Ureter (tissue), 1 donor: ENCODE results near the gene SUGP2. TPM values are rescaled to one million over a fixed set of nuclear protein-coding genes. Genes with fewer than 3 reads are reported as not detected.

Experiments
- DNase-seq: peaks from one replicate; pipeline ENCODE4 v3.0.0-alpha.2; 2020; ENCODE audit warnings: low spot score
- total RNA-seq: library from RNA; stranded (reverse); gene quantifications from one replicate; pipeline ENCODE4 v1.2.4, GENCODE V29; 2023
- donor health status: DM: yes; HTN: yes; CAD: no.

Gene SUGP2
- total RNA-seq, 1 donor from 2014 or later = 99.6 TPM

- DNase-seq = no peak
Measured at GRCh38 chr19:18951721-18952281, 81.5 kb downstream of the SUGP2 start.

DNA sequence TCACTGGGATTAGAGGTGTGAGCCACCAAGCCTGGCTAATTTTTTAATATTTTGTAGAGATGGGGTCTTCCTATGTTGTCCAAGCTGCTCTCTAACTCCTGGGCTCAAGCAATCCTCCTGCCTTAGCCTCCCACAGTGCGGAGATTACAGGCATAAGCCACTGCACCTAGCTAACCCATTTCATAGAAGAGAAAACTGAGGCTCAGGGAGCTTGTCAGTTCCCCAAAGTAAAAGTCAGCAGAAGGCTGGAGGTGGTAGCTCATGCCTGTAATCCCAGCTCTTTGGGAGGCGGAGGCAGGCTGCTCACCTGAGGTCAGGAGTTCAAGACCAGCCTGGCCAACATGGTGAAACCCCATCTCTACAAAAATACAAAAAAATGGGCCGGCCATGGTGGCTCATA, 83.5 kb downstream of the SUGP2 start:
- no peak for DNase-seq

DNA sequence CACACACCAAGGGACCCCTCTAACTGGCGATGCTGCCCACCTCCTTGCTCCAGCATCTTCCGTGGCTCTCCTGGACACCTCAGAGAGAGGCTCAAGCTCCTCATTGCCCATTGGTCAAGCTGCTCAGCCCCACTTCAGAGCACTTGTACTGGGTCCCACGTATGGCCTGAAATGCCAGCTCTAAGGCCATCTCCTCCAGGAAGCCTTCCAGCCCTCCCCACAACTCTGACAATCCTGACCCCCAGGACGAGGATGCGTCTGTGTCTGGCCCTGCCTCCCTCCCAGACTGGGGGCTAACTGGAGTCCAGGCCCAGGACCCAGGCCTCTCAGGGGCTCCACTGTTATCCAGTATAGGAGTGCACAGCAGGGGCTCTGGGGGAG, 84.4 kb downstream of the SUGP2 start:
- DNase-seq = no peak

DNA sequence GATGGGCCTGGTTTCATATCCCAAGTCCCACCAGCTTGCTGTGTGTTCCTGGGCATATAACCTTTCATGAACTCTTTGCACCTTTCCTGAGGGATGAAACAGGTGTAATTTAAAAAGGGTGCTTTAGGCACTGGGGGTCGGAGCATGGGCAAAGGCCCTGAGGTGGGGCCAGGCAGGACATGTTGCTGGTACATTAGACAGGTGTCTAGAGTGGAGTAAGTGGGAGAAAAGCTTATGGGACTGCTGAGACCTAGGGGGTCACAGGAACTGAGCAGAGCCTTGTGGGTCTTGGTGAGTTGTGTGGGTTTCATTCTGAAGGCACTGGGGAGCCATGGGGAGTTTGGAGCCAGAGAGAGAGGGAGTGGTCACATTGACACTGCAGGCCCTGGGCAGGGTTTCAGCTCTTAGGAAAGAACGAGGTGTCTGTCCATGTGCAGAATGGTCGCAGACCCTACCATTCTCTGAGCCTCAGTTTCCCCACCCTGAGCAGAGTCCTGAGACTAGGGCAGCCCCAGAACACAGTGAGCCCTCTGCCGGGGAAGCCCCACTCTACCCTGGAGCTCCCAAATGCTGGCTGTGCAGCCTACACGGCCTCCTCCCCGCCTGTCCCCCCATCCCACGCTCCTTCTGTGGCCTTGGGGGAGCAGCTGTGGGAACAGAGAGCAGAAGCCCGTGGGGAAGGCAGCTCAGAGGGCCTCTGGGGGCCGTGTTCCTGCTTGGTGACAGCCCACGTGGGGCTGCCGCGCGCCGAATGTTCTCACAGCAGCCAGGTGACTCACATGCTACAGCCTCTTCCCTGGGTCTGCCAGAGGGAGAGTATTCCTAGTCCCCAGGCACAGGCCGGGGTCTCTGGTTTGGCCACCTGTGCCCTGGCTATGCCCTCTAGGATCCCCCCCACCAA, 85.0 kb downstream of the SUGP2 start:
- DNase-seq = no peak

DNA sequence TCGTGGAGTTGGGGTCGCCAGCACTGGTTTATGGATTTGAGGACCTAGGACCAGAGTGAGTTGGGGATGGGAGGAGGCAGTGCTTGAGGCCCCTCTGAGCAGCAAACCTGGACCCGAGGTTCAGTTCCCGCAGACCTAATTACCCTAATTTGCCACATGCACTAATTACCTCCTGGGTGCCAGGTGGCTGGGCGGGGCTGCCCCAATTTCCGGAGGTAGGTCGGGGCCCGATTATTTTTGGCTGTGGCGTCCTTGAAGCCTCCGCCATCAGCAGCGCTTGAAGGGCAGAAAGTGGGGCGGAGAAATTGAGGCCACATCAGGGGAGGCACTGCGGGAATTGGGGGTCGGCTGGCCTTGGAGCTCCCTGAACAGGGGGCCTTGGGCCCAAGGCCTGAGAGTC, 86.4 kb downstream of the SUGP2 start:
- no peak for DNase-seq

- no peak for DNase-seq
Measured at GRCh38 chr19:18946335-18946734, 87.0 kb downstream of the SUGP2 start.

GRCh38 chr19:18945297-18945696, 88.0 kb downstream of the SUGP2 start:
- no peak for DNase-seq

- DNase-seq = no peak
Measured at GRCh38 chr19:18943465-18943864, 89.9 kb downstream of the SUGP2 start.

DNA sequence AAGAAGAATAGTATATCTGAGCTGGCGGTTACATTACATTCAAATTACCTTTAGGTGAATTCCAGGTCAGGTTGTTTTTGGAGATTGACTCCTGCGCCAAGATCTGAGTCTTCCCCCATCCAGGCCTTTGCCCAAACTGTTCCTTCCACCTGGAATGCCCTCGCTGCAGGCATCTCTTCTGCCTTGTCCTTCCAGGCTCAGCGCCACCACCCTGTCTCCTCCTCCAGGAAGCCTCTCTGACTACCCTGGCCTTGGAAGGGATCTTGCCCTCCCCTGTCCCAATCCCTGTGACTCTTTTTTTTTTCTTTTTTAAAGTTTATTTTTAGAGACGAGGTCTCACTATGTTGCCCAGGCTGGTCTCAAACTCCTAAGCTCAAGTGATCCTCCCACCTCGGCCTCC, 90.6 kb downstream of the SUGP2 start:
- no peak for DNase-seq

GRCh38 chr19:18941628-18942354, 91.5 kb downstream of the SUGP2 start:
- no peak for DNase-seq

Other genes with a start within 250 kb of the SUGP2 start
- 1.8 TPM for gene COMP, start 242.2 kb downstream of the SUGP2 start, total RNA-seq
- gene UPF1, start 201.6 kb downstream of the SUGP2 start, total RNA-seq = 83.4 TPM
- gene CERS1, start 137.4 kb downstream of the SUGP2 start, total RNA-seq = 0.55 TPM
- gene COPE, start 114.1 kb downstream of the SUGP2 start, total RNA-seq = 149 TPM
- 34.4 TPM for gene DDX49, start 113.8 kb downstream of the SUGP2 start, total RNA-seq
- 23.2 TPM for gene HOMER3, start 92.3 kb downstream of the SUGP2 start, total RNA-seq
- gene ARMC6, start 86 bp upstream of the SUGP2 start, total RNA-seq = 42.2 TPM
- 19.6 TPM for gene SLC25A42, start 30.5 kb upstream of the SUGP2 start, total RNA-seq
- gene TMEM161A, start 105.0 kb upstream of the SUGP2 start, total RNA-seq = 25.3 TPM
- 4.4 TPM for gene MEF2B, start 136.7 kb upstream of the SUGP2 start, total RNA-seq
- 58.0 TPM for gene BORCS8, start 158.6 kb upstream of the SUGP2 start, total RNA-seq
- 50.6 TPM for gene RFXANK, start 158.7 kb upstream of the SUGP2 start, total RNA-seq
- 24.1 TPM for gene NR2C2AP, start 169.9 kb upstream of the SUGP2 start, total RNA-seq
- not detected for gene NCAN, start 178.4 kb upstream of the SUGP2 start, total RNA-seq
- 1.8 TPM for gene TM6SF2, start 239.8 kb upstream of the SUGP2 start, total RNA-seq